HG02870 (cell line): ENCODE measurements around the gene DENND1A.

Source experiments
- ATAC-seq: cut with Tn5 transposase; IDR thresholded peaks from one replicate; pipeline ENCODE4 v1.9.1; 2021; ENCODE audit warnings: mild to moderate bottlenecking, moderate library complexity; ENCODE audit not compliant: unreplicated experiment

The DENND1A gene

DNA sequence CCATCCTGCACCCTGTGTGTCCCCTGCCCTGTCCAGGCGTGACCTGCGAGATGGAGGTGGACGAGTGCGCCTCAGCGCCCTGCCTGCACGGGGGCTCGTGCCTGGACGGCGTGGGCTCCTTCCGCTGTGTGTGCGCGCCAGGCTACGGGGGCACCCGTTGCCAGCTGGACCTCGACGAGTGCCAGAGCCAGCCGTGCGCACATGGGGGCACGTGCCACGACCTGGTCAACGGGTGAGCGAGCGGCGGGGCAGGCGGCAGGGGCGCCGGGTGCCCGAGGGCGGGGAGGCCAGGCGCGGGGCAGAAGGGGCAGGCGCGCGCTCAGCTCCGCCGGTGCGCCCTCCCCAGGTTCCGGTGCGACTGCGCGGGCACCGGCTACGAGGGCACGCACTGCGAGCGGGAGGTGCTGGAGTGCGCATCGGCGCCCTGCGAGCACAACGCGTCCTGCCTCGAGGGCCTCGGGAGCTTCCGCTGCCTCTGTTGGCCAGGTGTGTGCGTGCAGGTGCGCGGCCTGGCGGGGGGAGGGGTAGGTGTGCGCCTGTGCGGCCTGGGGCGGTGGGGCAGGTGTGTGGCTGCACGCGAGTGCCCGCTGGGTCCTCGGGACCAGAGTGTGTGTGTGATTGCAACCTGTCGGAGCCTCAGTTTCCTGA is 563.9 kb downstream of the DENND1A start:
- no peak for ATAC-seq

DNA sequence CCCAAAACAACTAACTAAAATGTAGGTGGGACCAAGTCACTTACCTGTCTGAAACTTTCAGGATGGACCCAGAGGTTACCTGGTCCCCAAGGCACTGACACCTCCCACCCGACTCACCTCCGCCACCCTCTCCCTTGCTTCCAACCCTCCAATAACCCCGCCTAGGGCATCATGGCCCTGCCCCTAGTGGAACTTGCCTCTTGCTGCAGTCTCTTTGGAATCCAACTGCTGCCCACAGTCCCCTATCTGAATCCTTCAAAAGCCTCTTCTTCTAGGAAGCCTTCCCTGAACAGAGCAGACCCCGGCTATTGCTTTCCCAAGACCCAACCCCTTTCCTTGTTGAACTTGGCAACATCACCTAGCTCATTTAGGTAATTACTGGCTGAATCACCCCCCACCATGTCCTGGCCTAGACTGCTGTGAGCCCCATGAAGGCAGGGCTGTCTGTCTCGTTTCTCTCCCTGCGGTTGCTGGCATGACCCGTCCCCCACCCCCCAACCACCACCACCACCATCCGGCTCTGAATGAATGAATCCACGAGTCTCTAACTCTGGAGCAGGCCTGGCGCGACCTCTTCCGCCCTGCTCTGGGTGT is 564.5 kb downstream of the DENND1A start:
- no peak for ATAC-seq

DNA sequence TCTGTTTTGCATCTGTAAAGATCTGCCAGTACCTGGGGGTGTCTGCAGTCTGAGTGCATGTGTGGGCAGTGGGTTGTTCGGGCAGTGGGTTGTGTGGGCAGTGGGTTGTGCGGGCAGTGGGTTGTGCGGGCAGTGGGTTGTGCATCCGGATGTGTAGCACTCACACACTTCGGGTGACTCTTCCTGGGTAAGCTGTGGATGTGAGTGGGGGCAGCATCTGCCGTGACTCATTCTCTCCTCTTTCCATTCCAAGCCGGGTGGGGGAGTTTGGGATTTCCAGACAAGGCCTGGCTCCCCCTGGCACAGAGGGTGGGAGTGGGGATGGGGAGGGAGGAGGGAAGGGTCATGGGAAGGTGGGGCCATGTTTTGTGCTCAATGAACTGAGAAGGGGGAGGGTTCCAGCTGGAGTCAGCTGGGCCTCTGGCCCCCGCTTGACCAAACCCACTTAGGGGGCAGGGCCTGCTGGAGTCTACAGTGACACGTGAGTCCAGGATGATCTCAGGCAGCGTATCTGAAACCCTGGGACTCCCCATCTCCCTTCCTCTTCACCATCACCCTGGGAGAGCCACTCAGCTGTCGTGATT is 565.6 kb downstream of the DENND1A start:
- no peak for ATAC-seq

GRCh38 chr9:123362856-123363255 is 567.1 kb downstream of the DENND1A start:
- ATAC-seq = no peak

DNA sequence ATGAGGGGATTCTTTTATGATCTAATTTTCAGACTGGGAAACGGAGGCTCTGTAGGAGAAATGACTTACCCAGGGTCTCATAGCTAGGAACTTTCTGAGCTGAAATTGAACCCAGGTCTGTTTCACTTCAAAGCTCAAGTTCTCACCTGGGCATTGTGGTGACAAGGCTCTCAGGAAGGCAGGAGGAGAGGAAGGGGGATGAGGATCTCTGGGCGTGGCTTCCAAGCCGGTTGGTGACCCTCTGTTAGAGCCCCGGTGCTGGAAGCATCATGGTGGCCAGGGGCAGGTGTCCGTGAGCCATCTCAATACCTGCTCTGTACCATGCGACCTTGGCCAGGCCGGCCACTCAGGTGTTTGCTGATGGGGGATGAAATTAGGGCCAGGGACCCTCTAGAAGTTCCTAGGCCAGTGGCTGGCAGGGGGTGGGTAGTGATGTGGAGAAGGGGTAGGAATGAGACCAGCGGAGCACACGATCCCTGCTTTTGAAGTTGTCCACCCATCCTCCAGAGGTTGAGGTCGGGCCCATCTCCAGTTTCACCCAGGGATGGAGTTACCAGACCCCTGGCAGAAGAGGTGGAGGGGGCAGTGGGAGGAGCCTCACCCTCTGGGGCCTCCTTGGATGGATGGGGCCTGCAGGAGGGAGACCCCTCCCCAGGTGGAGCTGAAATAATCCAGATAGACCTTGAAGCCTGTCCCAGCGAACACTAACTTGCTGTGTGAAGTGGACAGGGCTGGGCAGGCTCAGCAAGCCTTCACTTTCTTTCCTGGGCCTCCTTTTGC is 568.0 kb downstream of the DENND1A start:
- ATAC-seq = no peak

DNA sequence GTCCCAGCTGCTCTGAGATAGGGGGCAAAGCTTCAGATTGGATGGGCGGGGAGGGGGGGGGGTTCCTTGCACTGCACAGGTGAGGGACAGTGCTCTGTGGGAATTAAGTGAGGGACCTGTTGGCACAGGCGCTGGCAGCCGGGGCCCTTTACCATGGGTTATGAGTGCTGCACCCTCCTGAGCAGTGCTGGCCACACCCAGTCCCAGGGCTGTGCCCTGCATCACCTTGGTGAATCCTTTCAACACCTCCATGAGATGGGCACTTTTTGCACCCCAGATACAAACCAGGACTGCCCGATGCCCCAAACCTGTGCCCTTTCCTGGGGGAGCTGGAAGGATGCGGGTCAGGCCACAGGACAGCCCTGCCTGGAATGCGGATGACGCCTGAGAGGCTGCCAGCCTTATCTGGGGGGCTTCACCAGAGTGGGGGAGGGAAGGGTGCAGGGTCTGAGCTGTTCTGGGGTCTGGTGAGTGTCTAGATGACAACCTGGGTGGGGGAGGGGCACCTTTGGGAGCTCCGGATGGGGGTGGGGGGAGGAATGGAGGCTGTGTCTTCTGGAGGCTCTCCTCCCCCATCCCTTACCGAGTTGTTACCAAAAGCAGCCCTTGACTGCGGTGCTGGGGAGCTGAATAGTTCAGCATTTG is 568.7 kb downstream of the DENND1A start:
- no peak for ATAC-seq

DNA sequence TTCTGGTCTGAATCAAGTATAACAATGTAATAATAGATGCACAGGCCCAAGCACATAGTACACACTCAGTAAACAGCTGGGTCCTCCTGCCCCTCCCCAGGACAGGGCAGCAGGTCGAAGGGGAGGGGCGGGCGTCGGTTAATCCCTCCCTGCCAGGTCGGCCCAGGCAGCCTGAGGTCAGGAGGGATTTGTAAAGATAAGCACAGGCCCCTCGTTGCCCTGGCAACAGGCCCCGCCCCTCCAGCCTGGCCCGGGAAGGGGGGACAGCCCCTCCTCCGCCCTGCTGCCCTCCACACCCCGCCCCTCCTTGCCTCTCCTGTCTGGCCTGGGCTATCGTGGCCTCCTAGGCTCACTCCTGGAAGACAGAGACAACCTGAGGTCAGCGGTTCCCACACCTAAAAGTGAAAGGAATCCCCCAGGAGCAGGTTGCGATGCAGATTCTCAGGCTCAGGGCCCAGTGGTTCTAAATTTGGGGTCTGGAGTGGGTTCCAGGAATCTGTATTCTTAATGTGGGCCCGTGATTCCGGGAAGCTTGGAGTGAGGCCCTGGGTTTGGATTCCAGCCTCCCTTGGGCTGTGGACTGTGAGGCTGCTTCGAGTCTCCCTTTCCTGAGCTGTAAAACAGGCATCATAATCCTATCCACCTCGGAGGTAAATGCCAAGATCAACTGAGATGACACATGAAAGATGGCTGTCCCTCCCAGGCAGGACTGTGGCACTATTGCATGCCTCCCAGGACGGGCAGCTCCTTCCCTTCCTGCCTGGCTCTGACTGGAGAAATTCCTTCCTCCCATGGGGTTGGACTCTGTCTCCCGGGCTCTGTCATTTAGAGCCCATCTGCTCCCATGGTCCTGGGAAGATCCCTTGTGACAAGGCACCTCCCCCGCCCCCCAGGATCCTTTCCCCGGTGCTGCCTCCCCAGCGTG is 569.5 kb downstream of the DENND1A start:
- no peak for ATAC-seq

DNA sequence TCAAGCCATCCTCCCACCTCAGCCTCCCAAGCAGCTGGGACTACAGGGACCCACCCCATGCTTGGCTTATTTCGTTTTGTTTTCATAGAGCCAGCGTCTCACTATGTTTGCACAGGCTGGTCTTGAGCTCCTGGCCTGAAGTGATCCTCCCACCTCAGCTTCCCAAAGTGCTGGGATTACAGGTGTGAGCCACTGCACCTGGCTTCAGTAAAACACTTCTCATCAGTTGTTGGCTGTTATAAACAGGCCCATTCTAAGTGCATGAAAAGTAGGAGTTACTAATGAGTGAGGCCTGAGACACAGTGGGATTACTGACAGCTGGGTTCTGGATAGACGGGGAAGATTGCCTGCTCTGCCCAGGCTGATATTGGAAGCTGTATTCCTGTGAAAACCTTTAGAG is 570.4 kb downstream of the DENND1A start:
- ATAC-seq = no peak

GRCh38 chr9:123359106-123359505 is 570.8 kb downstream of the DENND1A start:
- ATAC-seq = no peak

GRCh38 chr9:123358181-123358905 is 571.6 kb downstream of the DENND1A start:
- no peak for ATAC-seq

- ATAC-seq = no peak
Measured at GRCh38 chr9:123357743-123358059, 572.2 kb downstream of the DENND1A start.

DNA sequence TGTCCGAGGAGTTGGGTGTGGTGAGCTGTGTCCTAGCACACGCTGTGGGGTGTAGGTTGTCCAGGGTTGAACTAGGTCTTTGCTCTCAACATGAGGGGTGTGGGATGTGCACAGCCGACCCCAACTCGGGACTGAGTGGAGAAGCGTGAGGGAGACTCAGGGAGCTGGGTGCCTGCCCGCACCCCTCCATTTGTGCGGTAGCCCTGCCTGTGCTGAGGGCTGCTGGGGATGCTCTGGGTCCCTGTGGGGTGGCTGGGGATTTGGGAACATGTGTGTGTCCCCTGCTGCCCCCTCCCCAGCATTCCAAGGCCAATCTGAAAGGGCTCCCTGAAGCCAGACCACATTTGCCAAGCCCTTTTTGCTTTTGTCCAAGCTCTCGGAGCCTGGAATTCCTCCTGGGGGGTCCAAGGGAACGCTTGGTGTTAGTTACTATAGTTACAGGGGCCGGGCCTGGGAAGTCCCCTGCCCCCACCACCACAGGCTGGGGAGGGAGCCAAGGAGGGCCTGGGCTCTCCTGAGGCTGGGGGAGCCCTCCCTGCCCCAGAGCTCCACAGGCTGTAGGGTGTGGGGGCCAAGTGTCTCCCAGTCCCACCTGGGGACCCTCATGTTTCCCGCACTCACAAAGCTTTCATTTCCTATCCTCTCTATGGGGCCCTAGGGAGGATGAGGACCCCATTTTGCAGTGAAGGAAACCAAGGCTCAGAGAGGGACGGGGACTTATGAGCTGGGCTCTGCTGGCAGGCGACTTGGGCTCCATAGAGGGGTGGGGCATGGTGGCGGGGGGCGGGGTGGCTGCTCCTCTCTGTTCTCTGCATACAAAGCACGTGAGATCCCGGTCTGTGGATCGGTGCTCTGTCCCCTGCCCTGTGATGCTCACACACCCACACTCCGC is 572.8 kb downstream of the DENND1A start:
- no peak for ATAC-seq

DNA sequence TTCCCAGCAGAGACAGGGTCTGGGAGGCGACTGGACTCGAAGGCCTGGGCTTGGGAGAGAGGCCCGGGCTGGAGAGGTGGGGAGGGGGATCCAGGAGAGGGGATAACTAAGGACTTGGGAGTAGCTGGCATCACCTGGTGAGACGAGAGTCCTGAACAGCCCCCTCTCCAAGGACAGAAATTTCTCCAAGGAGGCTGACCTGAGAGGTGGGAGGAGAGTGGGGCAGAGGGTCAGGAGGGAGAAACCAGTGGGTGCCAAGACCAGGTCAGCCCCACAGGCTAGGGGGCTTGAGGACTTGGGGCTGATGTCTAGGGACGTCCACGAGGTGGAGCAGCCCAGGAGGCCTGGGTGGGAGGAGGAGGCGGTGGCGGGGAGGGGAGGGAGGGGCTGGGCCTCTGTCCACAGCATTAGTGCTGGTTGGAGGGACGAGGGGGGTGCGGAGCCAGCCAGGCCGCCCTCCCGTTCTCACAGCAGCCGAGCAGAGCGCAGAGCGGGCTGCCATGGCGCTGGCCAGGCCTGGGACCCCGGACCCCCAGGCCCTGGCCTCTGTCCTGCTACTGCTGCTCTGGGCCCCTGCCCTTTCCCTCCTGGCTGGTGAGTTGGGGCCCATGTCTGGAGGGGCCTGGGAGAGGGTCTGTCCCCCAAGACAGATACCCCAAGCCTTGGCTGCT is 574.0 kb downstream of the DENND1A start, which contains the start of gene CRB2:
TSS of gene CRB2 (plus strand) at position 437 of the 671 bp plus-strand sequence. CDS start at position 501, 64 bp downstream.
- no peak for ATAC-seq

GRCh38 chr9:123354806-123355508 is 575.0 kb downstream of the DENND1A start:
- ATAC-seq = no peak

- peak; percentile 53 for ATAC-seq
Measured at GRCh38 chr9:123353984-123354591, 575.8 kb downstream of the DENND1A start.

- ATAC-seq = no peak
Measured at GRCh38 chr9:123353041-123353440, 576.9 kb downstream of the DENND1A start.
